Measurements from ENCODE around the gene IFITM1.

Gene IFITM1

DNA sequence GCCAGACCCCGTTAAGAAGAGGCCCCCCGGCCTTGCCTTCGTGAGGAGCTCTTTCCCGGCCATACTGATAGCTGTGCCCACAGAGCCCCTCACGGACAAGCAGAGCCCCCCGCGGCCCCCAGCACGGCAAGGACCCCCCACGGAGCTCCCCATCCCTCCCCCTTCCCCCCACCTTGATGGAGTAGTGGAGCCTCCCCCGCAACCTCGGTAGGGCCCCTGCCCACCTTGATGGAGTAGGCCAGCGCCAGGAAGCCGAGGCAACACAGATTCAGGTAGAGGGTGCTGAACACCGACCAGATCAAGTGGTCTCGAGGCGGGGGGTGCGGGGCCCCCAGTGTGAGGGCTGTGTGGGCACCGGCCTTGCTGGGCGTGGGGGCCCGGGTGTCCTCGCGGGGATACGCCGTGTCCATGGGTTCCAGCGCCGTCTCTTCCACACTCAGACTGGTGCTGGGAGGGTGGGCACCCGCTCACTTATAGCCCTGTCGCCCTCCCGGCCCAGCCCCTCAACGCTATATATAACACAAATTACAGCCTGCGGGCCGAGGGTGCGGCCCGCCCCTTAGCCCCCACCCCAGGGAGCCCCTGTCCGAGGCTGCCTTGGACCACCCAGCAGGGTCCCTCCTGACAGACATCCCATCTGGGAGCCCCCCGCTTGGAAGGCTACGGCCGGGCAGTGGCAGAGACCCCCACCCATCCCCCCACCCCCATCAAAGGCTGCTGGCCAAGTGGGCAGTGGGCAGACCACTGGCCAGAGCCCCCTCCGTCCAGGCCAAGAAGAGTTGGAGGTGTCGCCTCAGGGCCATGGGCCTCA, 14.6 kb upstream of the IFITM1 start, which contains the start of gene IFITM5:
IFITM5 (minus strand) TSS at position 446 of the 811 bp plus-strand sequence; CDS start at position 410, 36 bp downstream.
- Histone ChIP-seq H3K4me3 (ENCODE audit: low read depth in 1 of 2, low read length in 2 of 2) (no peak within 1 kb of the TSS), H2AFZ (ENCODE audit: low read depth, low read length) (no peak within 1 kb of the TSS), H3K27me3 (ENCODE audit: insufficient read depth, low read length, poor library complexity) (peaks cover 7% of the 10 kb centered on the region), H3K4me2 (ENCODE audit: insufficient read depth, low read length) (no peak within 1 kb of the TSS), H3K9ac (ENCODE audit: low read depth, low read length) (no peak within 1 kb of the TSS), H3K9me3 (ENCODE audit: insufficient read depth, low read length, severe bottlenecking) (no peaks in the 10 kb centered on the region), H3K27ac (ENCODE audit: low read length) (no peak within 1 kb of the TSS), H4K20me1 (ENCODE audit: insufficient read depth, low read length) (peaks cover 4% of the 10 kb centered on the region; the same call in 1 of the 2 replicates), H3K36me3 (ENCODE audit: insufficient read depth, low read length) (peaks cover 3% of the 10 kb centered on the region; the same call in 1 of the 2 replicates), H3K4me1 (ENCODE audit: insufficient read depth, low read length) (no peaks in the 10 kb centered on the region), H3K79me2 (ENCODE audit: insufficient read depth, low read length) (no peaks in the 10 kb centered on the region)
- ATAC-seq (ENCODE audit: insufficient read depth, low read depth) (no peak), DNase-seq (no peak)
- no peak for TF ChIP-seq EZH2 (IDR thresholded peaks at IDR 0.05; ENCODE audit: borderline replicate concordance, low read depth, low read length, severe bottlenecking)
- TF ChIP-seq, protein P1, sequence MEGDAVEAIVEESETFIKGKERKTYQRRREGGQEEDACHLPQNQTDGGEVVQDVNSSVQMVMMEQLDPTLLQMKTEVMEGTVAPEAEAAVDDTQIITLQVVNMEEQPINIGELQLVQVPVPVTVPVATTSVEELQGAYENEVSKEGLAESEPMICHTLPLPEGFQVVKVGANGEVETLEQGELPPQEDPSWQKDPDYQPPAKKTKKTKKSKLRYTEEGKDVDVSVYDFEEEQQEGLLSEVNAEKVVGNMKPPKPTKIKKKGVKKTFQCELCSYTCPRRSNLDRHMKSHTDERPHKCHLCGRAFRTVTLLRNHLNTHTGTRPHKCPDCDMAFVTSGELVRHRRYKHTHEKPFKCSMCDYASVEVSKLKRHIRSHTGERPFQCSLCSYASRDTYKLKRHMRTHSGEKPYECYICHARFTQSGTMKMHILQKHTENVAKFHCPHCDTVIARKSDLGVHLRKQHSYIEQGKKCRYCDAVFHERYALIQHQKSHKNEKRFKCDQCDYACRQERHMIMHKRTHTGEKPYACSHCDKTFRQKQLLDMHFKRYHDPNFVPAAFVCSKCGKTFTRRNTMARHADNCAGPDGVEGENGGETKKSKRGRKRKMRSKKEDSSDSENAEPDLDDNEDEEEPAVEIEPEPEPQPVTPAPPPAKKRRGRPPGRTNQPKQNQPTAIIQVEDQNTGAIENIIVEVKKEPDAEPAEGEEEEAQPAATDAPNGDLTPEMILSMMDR (IDR thresholded peaks at IDR 0.05; ENCODE audit: borderline replicate concordance, extremely low read depth, low read length, poor library complexity, severe bottlenecking) = no peak

DNA sequence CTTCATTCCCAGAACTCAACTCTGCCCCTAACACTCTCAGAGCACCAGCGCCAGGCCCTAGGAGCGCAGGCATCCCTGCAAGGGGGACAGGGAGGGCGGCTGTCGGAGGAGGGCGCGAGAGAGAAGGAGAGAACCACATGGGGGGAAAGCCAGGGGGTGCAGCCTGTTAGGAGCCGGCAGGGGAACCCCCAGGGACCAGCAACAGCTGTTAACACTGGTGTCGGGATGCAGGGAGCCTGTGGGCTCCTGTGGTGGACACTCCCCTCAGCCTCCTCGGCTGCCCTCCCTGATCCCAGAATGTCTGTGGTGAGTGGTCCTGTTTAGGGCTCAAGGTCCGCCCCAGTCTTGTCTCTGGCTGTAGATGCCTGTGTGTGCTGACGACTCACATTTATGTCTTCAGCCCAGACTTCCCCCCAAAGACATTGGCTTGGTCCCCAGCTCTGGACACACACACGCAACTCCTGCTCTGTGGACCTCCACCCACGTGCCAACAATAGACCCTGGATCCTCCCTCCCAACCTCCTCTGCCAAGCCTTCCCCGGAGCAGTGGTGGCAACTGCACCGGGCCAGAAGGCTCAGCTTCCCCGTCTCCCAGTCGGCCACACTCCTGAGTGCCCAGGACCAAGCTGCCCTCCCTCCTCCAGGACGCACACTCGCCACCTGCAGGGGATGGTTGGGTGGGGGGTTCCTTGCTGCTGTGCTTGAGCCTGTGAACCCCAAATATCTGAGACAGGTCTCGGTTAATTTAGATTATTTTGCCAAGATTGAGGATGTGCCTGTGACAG, 13.7 kb upstream of the IFITM1 start:
- no peaks in the 10 kb centered on the region for H3K79me2 ChIP-seq (ENCODE audit: insufficient read depth, low read length)
- H3K4me2 ChIP-seq (ENCODE audit: insufficient read depth, low read length) = no peak overlapping the region
- no peak overlapping the region for H2AFZ ChIP-seq (ENCODE audit: low read depth, low read length)
- H3K9me3 ChIP-seq (ENCODE audit: insufficient read depth, low read length, severe bottlenecking) = no peaks in the 10 kb centered on the region
- TF ChIP-seq, protein P1 (IDR thresholded peaks at IDR 0.05; ENCODE audit: borderline replicate concordance, extremely low read depth, low read length, poor library complexity, severe bottlenecking) = peak; percentile 14
- no peak for TF ChIP-seq EZH2 (IDR thresholded peaks at IDR 0.05; ENCODE audit: borderline replicate concordance, low read depth, low read length, severe bottlenecking)
- no peak overlapping the region for H3K27ac ChIP-seq (ENCODE audit: low read length)
- no peak overlapping the region for H3K9ac ChIP-seq (ENCODE audit: low read depth, low read length)
- H3K4me1 ChIP-seq (ENCODE audit: insufficient read depth, low read length) = peaks cover 2% of the 10 kb centered on the region; the same call in 1 of the 2 replicates
- H4K20me1 ChIP-seq (ENCODE audit: insufficient read depth, low read length) = peaks cover 4% of the 10 kb centered on the region; the same call in 1 of the 2 replicates
- peaks cover 7% of the 10 kb centered on the region for H3K27me3 ChIP-seq (ENCODE audit: insufficient read depth, low read length, poor library complexity)
- H3K4me3 ChIP-seq (ENCODE audit: low read depth in 1 of 2, low read length in 2 of 2) = no peak overlapping the region
- ATAC-seq (ENCODE audit: insufficient read depth, low read depth) = peak; percentile 27
- peak; percentile 34 for DNase-seq
- no peaks in the 10 kb centered on the region for H3K36me3 ChIP-seq (ENCODE audit: insufficient read depth, low read length)

DNA sequence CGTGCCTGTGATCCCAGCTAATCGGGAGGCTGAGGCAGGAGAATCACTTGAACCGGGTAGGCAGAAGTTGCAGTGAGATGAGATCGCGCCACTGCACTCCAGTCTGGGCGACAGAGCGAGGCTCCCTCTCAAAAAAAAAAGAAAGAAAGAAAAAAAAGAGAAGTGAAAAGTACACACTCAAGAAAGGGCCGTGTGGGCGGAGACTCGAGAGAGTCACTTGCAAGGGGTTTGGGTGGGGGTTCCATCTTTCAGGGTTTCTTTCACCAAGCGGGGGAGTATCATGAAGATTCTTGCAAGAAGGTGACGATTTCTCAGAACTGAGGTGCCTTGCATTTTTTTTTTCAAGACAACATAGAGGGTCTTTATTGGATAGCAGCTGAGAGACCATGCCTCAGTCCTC, 10.5 kb upstream of the IFITM1 start:
- Histone ChIP-seq H3K27me3 (ENCODE audit: insufficient read depth, low read length, poor library complexity) (peaks cover 7% of the 10 kb centered on the region), H2AFZ (ENCODE audit: low read depth, low read length) (no peak overlapping the region), H3K79me2 (ENCODE audit: insufficient read depth, low read length) (peaks cover 1% of the 10 kb centered on the region), H3K9me3 (ENCODE audit: insufficient read depth, low read length, severe bottlenecking) (no peaks in the 10 kb centered on the region), H4K20me1 (ENCODE audit: insufficient read depth, low read length) (no peaks in the 10 kb centered on the region), H3K4me2 (ENCODE audit: insufficient read depth, low read length) (no peak overlapping the region), H3K4me3 (ENCODE audit: low read depth in 1 of 2, low read length in 2 of 2) (no peak overlapping the region), H3K36me3 (ENCODE audit: insufficient read depth, low read length) (no peaks in the 10 kb centered on the region), H3K4me1 (ENCODE audit: insufficient read depth, low read length) (peaks cover 13% of the 10 kb centered on the region; the same call in 1 of the 2 replicates), H3K27ac (ENCODE audit: low read length) (no peak overlapping the region), H3K9ac (ENCODE audit: low read depth, low read length) (no peak overlapping the region)
- no peak for TF ChIP-seq EZH2 (IDR thresholded peaks at IDR 0.05; ENCODE audit: borderline replicate concordance, low read depth, low read length, severe bottlenecking)
- TF ChIP-seq, protein P1 (IDR thresholded peaks at IDR 0.05; ENCODE audit: borderline replicate concordance, extremely low read depth, low read length, poor library complexity, severe bottlenecking) = no peak
- DNase-seq = no peak
- ATAC-seq (ENCODE audit: insufficient read depth, low read depth) = no peak

Data from DND-41 (cell line).